Tibial artery (tissue), 4 donors: Measurements from ENCODE around the gene RAPGEF4.

Experiments used
- DNase-seq, 2 donors: peaks; one replicate each; pipeline ENCODE4 v3.0.0-alpha.2; 2019
- H3K27ac ChIP-seq, 2 donors: fragments of 200-600 bp; sonication (generic) in 1 of 2; 1 replicate in 1 of 2; 2 replicates in 1 of 2; pipeline ENCODE4 v1.5.1; 2018 to 2019; ENCODE audit warnings: mild to moderate bottlenecking in 1 of 2
- H3K27me3 ChIP-seq, 2 donors: fragments of 200-600 bp; sonication (generic) in 1 of 2; one replicate each; pipeline versions ENCODE4 v1.5.1 to v1.6.0; 2016 to 2019
- H3K36me3 ChIP-seq, 3 donors: fragments of 200-600 bp; sonication (generic) in 2 of 3; one replicate each; pipeline ENCODE4 v1.5.1; 2016 to 2019; ENCODE audit warnings: mild to moderate bottlenecking in 2 of 3
- H3K4me1 ChIP-seq, 4 donors: fragments of 200-600 bp; sonication (generic) in 2 of 4; 1 replicate in 3 of 4; 2 replicates in 1 of 4; pipeline ENCODE4 v1.5.1; 2016 to 2019
- H3K4me3 ChIP-seq, 2 donors: fragments of 200-600 bp; sonication (generic) in 1 of 2; 1 replicate in 1 of 2; 2 replicates in 1 of 2; pipeline ENCODE4 v1.5.1; 2018 to 2019; ENCODE audit warnings: mild to moderate bottlenecking in 2 of 2
- H3K9me3 ChIP-seq, 3 donors: fragments of 200-600 bp; sonication (generic) in 1 of 3; one replicate each; pipeline ENCODE4 v1.5.1; 2016 to 2019
- CTCF ChIP-seq, 2 experiments: fragments of 200-600 bp in 1 of 2; fragments of 450-650 bp in 1 of 2; IDR thresholded peaks; one replicate each; pipeline ENCODE4 v1.5.1; 2017 to 2019; ENCODE audit warnings: antibody characterized with exemption in 2 of 2, mild to moderate bottlenecking in 1 of 2, moderate library complexity in 1 of 2
- intact Hi-C: fragments of 100-400 bp; cut with DNase I; formaldehyde crosslinking; loops from one replicate; pipeline ENCODE4 v1.15.0; 2023; ENCODE audit warnings: low total_unique reads

The RAPGEF4 gene

GRCh38 chr2:172925600-172925999 lies 190.0 kb downstream of the RAPGEF4 start:
- H3K27ac ChIP-seq = no peak overlapping the region
- intact Hi-C loops = no loop called here
- DNase-seq = no peak
- no peaks in the 10 kb centered on the region for H3K36me3 ChIP-seq
- TF ChIP-seq CTCF (IDR thresholded peaks at IDR 0.05) = no peak
- no peaks in the 10 kb centered on the region for H3K9me3 ChIP-seq
- H3K4me1 ChIP-seq = peaks cover 0 to 39% (median 8%) of the 10 kb centered on the region in 4 donors
- H3K4me3 ChIP-seq = no peak overlapping the region
- H3K27me3 ChIP-seq = no peaks in the 10 kb centered on the region

GRCh38 chr2:172926785-172927640 lies 191.4 kb downstream of the RAPGEF4 start:
- DNase-seq = peak in 1 of 2 donors; percentile 44
- H3K27ac ChIP-seq = peak overlapping the region; percentile 58 to 71
- H3K4me3 ChIP-seq = no peak overlapping the region
- TF ChIP-seq CTCF (IDR thresholded peaks at IDR 0.05) = no peak
- peaks cover 0 to 49% (median 15%) of the 10 kb centered on the region in 4 donors for H3K4me1 ChIP-seq
- intact Hi-C loops = no loop called here
- H3K27me3 ChIP-seq = no peaks in the 10 kb centered on the region
- H3K9me3 ChIP-seq = no peaks in the 10 kb centered on the region
- no peaks in the 10 kb centered on the region for H3K36me3 ChIP-seq

GRCh38 chr2:172927641-172928357 lies 192.2 kb downstream of the RAPGEF4 start:
- peak; percentile 72 to 76 for DNase-seq
- Histone ChIP-seq H3K4me3 (peak overlapping the region; percentile 26 to 30), H3K9me3 (no peaks in the 10 kb centered on the region), H3K4me1 (peaks cover 0 to 49% (median 15%) of the 10 kb centered on the region in 4 donors), H3K36me3 (no peaks in the 10 kb centered on the region), H3K27ac (peak overlapping the region; percentile 58 to 71), H3K27me3 (no peaks in the 10 kb centered on the region)
- no peak for TF ChIP-seq CTCF (IDR thresholded peaks at IDR 0.05)
- intact Hi-C loops = no loop called here

GRCh38 chr2:172928756-172929155 lies 193.1 kb downstream of the RAPGEF4 start:
- no peaks in the 10 kb centered on the region for H3K9me3 ChIP-seq
- no peaks in the 10 kb centered on the region for H3K36me3 ChIP-seq
- TF ChIP-seq CTCF (IDR thresholded peaks at IDR 0.05) = no peak
- no peak overlapping the region for H3K4me3 ChIP-seq
- DNase-seq = no peak
- H3K4me1 ChIP-seq = peaks cover 0 to 49% (median 15%) of the 10 kb centered on the region in 4 donors
- H3K27me3 ChIP-seq = no peaks in the 10 kb centered on the region
- intact Hi-C loops = no loop called here
- peak overlapping the region in 1 of 2 donors; percentile 71 for H3K27ac ChIP-seq

GRCh38 chr2:172929644-172930043 lies 194.0 kb downstream of the RAPGEF4 start:
- TF ChIP-seq CTCF (IDR thresholded peaks at IDR 0.05) = no peak
- H3K4me3 ChIP-seq = no peak overlapping the region
- H3K36me3 ChIP-seq = no peaks in the 10 kb centered on the region
- H3K4me1 ChIP-seq = peaks cover 0 to 49% (median 15%) of the 10 kb centered on the region in 4 donors
- H3K9me3 ChIP-seq = no peaks in the 10 kb centered on the region
- intact Hi-C loops = loop anchor here (2.0 kb wide), 1 partner anchor 121 kb away; no protein-coding TSS in a partner anchor
- peak overlapping the region in 1 of 2 donors; percentile 3 for H3K27ac ChIP-seq
- no peaks in the 10 kb centered on the region for H3K27me3 ChIP-seq
- DNase-seq = no peak
